Measurements from ENCODE around the gene NEMF.

Gene NEMF

GRCh38 chr14:49892636-49893308, 40.2 kb upstream of the NEMF start, which contains the start of gene ARF6:
Gene ARF6, plus strand, starts transcription at chr14:49893082. Its CDS starts 655 bp downstream, at chr14:49893737.
- no peaks in the 10 kb centered on the region for H3K27me3 ChIP-seq (ENCODE audit: control insufficient read depth, insufficient read depth, low read length)
- peaks cover 21% of the 10 kb centered on the region for H3K36me3 ChIP-seq (ENCODE audit: control insufficient read depth, insufficient read depth, low read length)
- peaks cover 7% of the 10 kb centered on the region for H3K4me1 ChIP-seq (ENCODE audit: control insufficient read depth, insufficient read depth, low read length)
- H3K27ac ChIP-seq (ENCODE audit: low read depth, low read length): peak within 1 kb of the TSS; percentile 99
- peak within 1 kb of the TSS; percentile 99 for H3K4me3 ChIP-seq (ENCODE audit: low read depth, low read length)
- H3K9ac ChIP-seq (ENCODE audit: low read length): peak within 1 kb of the TSS; percentile 99
- no peaks in the 10 kb centered on the region for H3K9me3 ChIP-seq (ENCODE audit: control insufficient read depth, insufficient read depth, low read depth, low read length)

- Histone ChIP-seq H3K4me3 (ENCODE audit: low read depth, low read length) (peak overlapping the region; percentile 99), H3K4me1 (ENCODE audit: control insufficient read depth, insufficient read depth, low read length) (peaks cover 7% of the 10 kb centered on the region)
Observed at GRCh38 chr14:49892301-49892635, 39.7 kb upstream of the NEMF start.

GRCh38 chr14:49888293-49888692, 35.7 kb upstream of the NEMF start:
- no peaks in the 10 kb centered on the region for H3K36me3 ChIP-seq (ENCODE audit: control insufficient read depth, insufficient read depth, low read length)
- no peak overlapping the region for H3K27ac ChIP-seq (ENCODE audit: low read depth, low read length)
- H3K4me3 ChIP-seq (ENCODE audit: low read depth, low read length): no peak overlapping the region
- H3K4me1 ChIP-seq (ENCODE audit: control insufficient read depth, insufficient read depth, low read length): peaks cover 25% of the 10 kb centered on the region
- no peak overlapping the region for H3K9ac ChIP-seq (ENCODE audit: low read length)
- no peaks in the 10 kb centered on the region for H3K9me3 ChIP-seq (ENCODE audit: control insufficient read depth, insufficient read depth, low read depth, low read length)
- no peaks in the 10 kb centered on the region for H3K27me3 ChIP-seq (ENCODE audit: control insufficient read depth, insufficient read depth, low read length)

More at GRCh38 chr14:49892301-49892635, 39.7 kb upstream of the NEMF start:
- H3K36me3 ChIP-seq (ENCODE audit: control insufficient read depth, insufficient read depth, low read length): peaks cover 21% of the 10 kb centered on the region
- H3K27ac ChIP-seq (ENCODE audit: low read depth, low read length): peak overlapping the region; percentile 99
- no peaks in the 10 kb centered on the region for H3K27me3 ChIP-seq (ENCODE audit: control insufficient read depth, insufficient read depth, low read length)
- peak overlapping the region; percentile 99 for H3K9ac ChIP-seq (ENCODE audit: low read length)
- H3K9me3 ChIP-seq (ENCODE audit: control insufficient read depth, insufficient read depth, low read depth, low read length): no peaks in the 10 kb centered on the region

GRCh38 chr14:49886523-49886922, 33.9 kb upstream of the NEMF start:
- peaks cover 29% of the 10 kb centered on the region for H3K4me1 ChIP-seq (ENCODE audit: control insufficient read depth, insufficient read depth, low read length)
- H3K9me3 ChIP-seq (ENCODE audit: control insufficient read depth, insufficient read depth, low read depth, low read length): no peaks in the 10 kb centered on the region
- H3K27me3 ChIP-seq (ENCODE audit: control insufficient read depth, insufficient read depth, low read length): no peaks in the 10 kb centered on the region
- no peaks in the 10 kb centered on the region for H3K36me3 ChIP-seq (ENCODE audit: control insufficient read depth, insufficient read depth, low read length)
- no peak overlapping the region for H3K9ac ChIP-seq (ENCODE audit: low read length)
- no peak overlapping the region for H3K27ac ChIP-seq (ENCODE audit: low read depth, low read length)
- H3K4me3 ChIP-seq (ENCODE audit: low read depth, low read length): no peak overlapping the region

GRCh38 chr14:49882826-49883694, 30.5 kb upstream of the NEMF start:
- peak overlapping the region; percentile 65; the same call in 1 of the 2 replicates for H3K27ac ChIP-seq (ENCODE audit: low read depth, low read length)
- H3K36me3 ChIP-seq (ENCODE audit: control insufficient read depth, insufficient read depth, low read length): no peaks in the 10 kb centered on the region
- peaks cover 32% of the 10 kb centered on the region for H3K4me1 ChIP-seq (ENCODE audit: control insufficient read depth, insufficient read depth, low read length)
- H3K9ac ChIP-seq (ENCODE audit: low read length): peak overlapping the region; percentile 1
- H3K27me3 ChIP-seq (ENCODE audit: control insufficient read depth, insufficient read depth, low read length): no peaks in the 10 kb centered on the region
- no peak overlapping the region for H3K4me3 ChIP-seq (ENCODE audit: low read depth, low read length)
- no peaks in the 10 kb centered on the region for H3K9me3 ChIP-seq (ENCODE audit: control insufficient read depth, insufficient read depth, low read depth, low read length)

GRCh38 chr14:49881350-49882001, 28.9 kb upstream of the NEMF start:
- peaks cover 32% of the 10 kb centered on the region for H3K4me1 ChIP-seq (ENCODE audit: control insufficient read depth, insufficient read depth, low read length)
- H3K9me3 ChIP-seq (ENCODE audit: control insufficient read depth, insufficient read depth, low read depth, low read length): no peaks in the 10 kb centered on the region
- no peaks in the 10 kb centered on the region for H3K27me3 ChIP-seq (ENCODE audit: control insufficient read depth, insufficient read depth, low read length)
- no peak overlapping the region for H3K27ac ChIP-seq (ENCODE audit: low read depth, low read length)
- no peaks in the 10 kb centered on the region for H3K36me3 ChIP-seq (ENCODE audit: control insufficient read depth, insufficient read depth, low read length)
- no peak overlapping the region for H3K9ac ChIP-seq (ENCODE audit: low read length)
- H3K4me3 ChIP-seq (ENCODE audit: low read depth, low read length): no peak overlapping the region

GRCh38 chr14:49880267-49881064, 27.9 kb upstream of the NEMF start:
- Histone ChIP-seq H3K36me3 (ENCODE audit: control insufficient read depth, insufficient read depth, low read length) (no peaks in the 10 kb centered on the region), H3K4me1 (ENCODE audit: control insufficient read depth, insufficient read depth, low read length) (peaks cover 27% of the 10 kb centered on the region), H3K27me3 (ENCODE audit: control insufficient read depth, insufficient read depth, low read length) (no peaks in the 10 kb centered on the region), H3K9me3 (ENCODE audit: control insufficient read depth, insufficient read depth, low read depth, low read length) (no peaks in the 10 kb centered on the region), H3K27ac (ENCODE audit: low read depth, low read length) (no peak overlapping the region), H3K4me3 (ENCODE audit: low read depth, low read length) (no peak overlapping the region), H3K9ac (ENCODE audit: low read length) (no peak overlapping the region)

- Histone ChIP-seq H3K36me3 (ENCODE audit: control insufficient read depth, insufficient read depth, low read length) (no peaks in the 10 kb centered on the region), H3K4me3 (ENCODE audit: low read depth, low read length) (no peak overlapping the region), H3K27me3 (ENCODE audit: control insufficient read depth, insufficient read depth, low read length) (no peaks in the 10 kb centered on the region), H3K9ac (ENCODE audit: low read length) (no peak overlapping the region), H3K27ac (ENCODE audit: low read depth, low read length) (no peak overlapping the region), H3K4me1 (ENCODE audit: control insufficient read depth, insufficient read depth, low read length) (peaks cover 24% of the 10 kb centered on the region), H3K9me3 (ENCODE audit: control insufficient read depth, insufficient read depth, low read depth, low read length) (no peaks in the 10 kb centered on the region)
Observed at GRCh38 chr14:49879646-49880204, 27.1 kb upstream of the NEMF start.

- no peak overlapping the region for H3K9ac ChIP-seq (ENCODE audit: low read length)
- H3K27ac ChIP-seq (ENCODE audit: low read depth, low read length): no peak overlapping the region
Observed at GRCh38 chr14:49876563-49877127, 24.1 kb upstream of the NEMF start.

GRCh38 chr14:49875640-49876198, 23.1 kb upstream of the NEMF start:
- H3K36me3 ChIP-seq (ENCODE audit: control insufficient read depth, insufficient read depth, low read length): no peaks in the 10 kb centered on the region
- no peaks in the 10 kb centered on the region for H3K27me3 ChIP-seq (ENCODE audit: control insufficient read depth, insufficient read depth, low read length)
- H3K4me1 ChIP-seq (ENCODE audit: control insufficient read depth, insufficient read depth, low read length): no peaks in the 10 kb centered on the region
- no peak overlapping the region for H3K27ac ChIP-seq (ENCODE audit: low read depth, low read length)
- H3K9ac ChIP-seq (ENCODE audit: low read length): no peak overlapping the region
- no peaks in the 10 kb centered on the region for H3K9me3 ChIP-seq (ENCODE audit: control insufficient read depth, insufficient read depth, low read depth, low read length)
- H3K4me3 ChIP-seq (ENCODE audit: low read depth, low read length): no peak overlapping the region

More at GRCh38 chr14:49876563-49877127, 24.1 kb upstream of the NEMF start:
- no peaks in the 10 kb centered on the region for H3K27me3 ChIP-seq (ENCODE audit: control insufficient read depth, insufficient read depth, low read length)
- H3K9me3 ChIP-seq (ENCODE audit: control insufficient read depth, insufficient read depth, low read depth, low read length): no peaks in the 10 kb centered on the region
- no peaks in the 10 kb centered on the region for H3K36me3 ChIP-seq (ENCODE audit: control insufficient read depth, insufficient read depth, low read length)
- peaks cover 3% of the 10 kb centered on the region; the same call in 1 of the 2 replicates for H3K4me1 ChIP-seq (ENCODE audit: control insufficient read depth, insufficient read depth, low read length)
- H3K4me3 ChIP-seq (ENCODE audit: low read depth, low read length): no peak overlapping the region
